NCI-H1048 (cell line): Measurements from ENCODE around the gene CARS2.
A peak's percentile ranks its signal among the peaks of the same experiment; 100 is the strongest.
"Not testable (repeated sequence)": the region's sequence is repeated elsewhere in the genome, so short reads cannot be mapped to it uniquely, and the experiment has no call there.

ENCODE experiments used
- DNase-seq: peaks from one replicate; lab custom pipeline; 2025; lab: John Stamatoyannopoulos, UW

The CARS2 gene

GRCh38 chr13:110616103-110617101, 89.5 kb downstream of the CARS2 start:
- no peak for DNase-seq

GRCh38 chr13:110615322-110616102, 90.4 kb downstream of the CARS2 start, which contains the start of gene NAXD:
NAXD (plus strand) TSS chr13:110615545; CDS start chr13:110615602, 57 bp downstream.
- DNase-seq, result peak; percentile 72

GRCh38 chr13:110615005-110615321, 91.0 kb downstream of the CARS2 start:
- no peak for DNase-seq

GRCh38 chr13:110610955-110611595, 94.8 kb downstream of the CARS2 start:
- DNase-seq, result no peak

- DNase-seq, result no peak
Measured at GRCh38 chr13:110607675-110608224, 98.2 kb downstream of the CARS2 start.

- not testable (repeated sequence) for DNase-seq
Measured at GRCh38 chr13:110606281-110606680, 99.6 kb downstream of the CARS2 start.

GRCh38 chr13:110605132-110605531, 100.8 kb downstream of the CARS2 start:
- DNase-seq, result no peak

GRCh38 chr13:110600980-110601379, 104.9 kb downstream of the CARS2 start:
- no peak for DNase-seq

- DNase-seq, result no peak
Measured at GRCh38 chr13:110600261-110600819, 105.6 kb downstream of the CARS2 start.

- DNase-seq, result no peak
Measured at GRCh38 chr13:110597041-110597689, 108.8 kb downstream of the CARS2 start.

- DNase-seq, result peak; percentile 14
Measured at GRCh38 chr13:110593430-110594130, 112.3 kb downstream of the CARS2 start.

GRCh38 chr13:110592665-110593064, 113.3 kb downstream of the CARS2 start:
- no peak for DNase-seq
